Calu3 (cell line): Measurements from ENCODE around the gene ZNF710. TPM values are rescaled to one million over a fixed set of nuclear protein-coding genes. Genes with fewer than 3 reads are reported as not detected.

ENCODE experiments used
- BruUV-seq: library from RNA; stranded (reverse); fragments of 400-500 nt; replicated peaks from 2 replicates; lab custom pipeline; 2021; lab: Mats Ljungman, UMichigan
- CTCF ChIA-PET: fragments of 300-600 bp; sonication (Branson Sonifier 250); formaldehyde crosslinking; loops from one replicate; lab custom pipeline; 2022; ENCODE audit warnings: antibody characterized with exemption; lab: Charles Lee
- DNase-seq: peaks from one replicate; pipeline ENCODE4 v3.0.0; 2022
- H3K27ac Mint-ChIP-seq: one replicate; pipeline ENCODE4 v1.8.0; 2022; ENCODE audit warnings: mixed read lengths; ENCODE audit not compliant: unreplicated experiment
- H3K27me3 Mint-ChIP-seq: one replicate; pipeline ENCODE4 v1.8.0; 2022; ENCODE audit warnings: mixed read lengths; ENCODE audit not compliant: unreplicated experiment
- H3K36me3 Mint-ChIP-seq: one replicate; pipeline ENCODE4 v1.8.0; 2022; ENCODE audit warnings: mild to moderate bottlenecking, moderate library complexity, mixed read lengths; ENCODE audit not compliant: insufficient read depth, unreplicated experiment
- H3K4me1 Mint-ChIP-seq: one replicate; pipeline ENCODE4 v1.8.0; 2022; ENCODE audit warnings: mild to moderate bottlenecking, low read depth, mixed read lengths; ENCODE audit not compliant: unreplicated experiment
- H3K4me3 Mint-ChIP-seq: one replicate; pipeline ENCODE4 v1.8.0; 2022; ENCODE audit warnings: mild to moderate bottlenecking, low read depth, moderate library complexity, mixed read lengths; ENCODE audit not compliant: unreplicated experiment
- H3K9me3 Mint-ChIP-seq: one replicate; pipeline ENCODE4 v1.8.0; 2022; ENCODE audit warnings: low read depth, mixed read lengths; ENCODE audit not compliant: unreplicated experiment
- intact Hi-C: fragments of 100-400 bp; cut with micrococcal nuclease; formaldehyde crosslinking; loops from one replicate; pipeline ENCODE4 v1.10.0; 2022; ENCODE audit not compliant: unreplicated experiment
- total RNA-seq: library from RNA; stranded (reverse); gene quantifications from 2 replicates; pipeline ENCODE4 v1.2.3, GENCODE V29; 2022
- TF ChIP-seq, protein P1 (sequence below): fragments of 200-600 bp; IDR thresholded peaks from one replicate; pipeline ENCODE4 v1.8.0; 2022; ENCODE audit warnings: antibody characterized with exemption; ENCODE audit not compliant: unreplicated experiment

ZNF710 gene
- total RNA-seq, 1 experiment from 2014 or later: 15.4 TPM

DNA sequence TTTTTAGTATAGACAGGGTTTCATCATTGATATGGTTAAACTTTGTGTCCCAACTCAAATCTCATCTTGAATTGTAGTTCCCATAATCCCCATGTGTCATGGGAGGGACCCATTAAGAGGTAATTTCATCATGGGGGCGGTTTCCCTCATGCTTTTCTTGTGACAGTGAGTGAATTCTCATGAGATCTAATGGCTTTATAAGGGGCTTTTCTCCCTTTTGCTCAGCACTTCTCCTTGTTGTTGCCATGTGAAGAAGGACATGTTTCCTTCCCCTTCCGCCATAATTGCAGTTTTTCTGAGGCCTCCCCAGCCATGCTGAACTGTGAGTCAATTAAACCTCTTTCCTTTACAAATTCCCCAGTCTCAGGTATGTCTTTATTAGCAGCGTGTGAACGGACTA lies 20.2 kb upstream of the ZNF710 start:
- intact Hi-C loops: no loop called here
- Mint-ChIP-seq H3K36me3 (peaks cover 5% of the 10 kb centered on the region), H3K9me3 (peaks cover 3% of the 10 kb centered on the region), H3K4me1 (no peaks in the 10 kb centered on the region), H3K27me3 (peaks cover 35% of the 10 kb centered on the region), H3K27ac (no peak overlapping the region), H3K4me3 (no peak overlapping the region)
- TF ChIP-seq, protein P1, sequence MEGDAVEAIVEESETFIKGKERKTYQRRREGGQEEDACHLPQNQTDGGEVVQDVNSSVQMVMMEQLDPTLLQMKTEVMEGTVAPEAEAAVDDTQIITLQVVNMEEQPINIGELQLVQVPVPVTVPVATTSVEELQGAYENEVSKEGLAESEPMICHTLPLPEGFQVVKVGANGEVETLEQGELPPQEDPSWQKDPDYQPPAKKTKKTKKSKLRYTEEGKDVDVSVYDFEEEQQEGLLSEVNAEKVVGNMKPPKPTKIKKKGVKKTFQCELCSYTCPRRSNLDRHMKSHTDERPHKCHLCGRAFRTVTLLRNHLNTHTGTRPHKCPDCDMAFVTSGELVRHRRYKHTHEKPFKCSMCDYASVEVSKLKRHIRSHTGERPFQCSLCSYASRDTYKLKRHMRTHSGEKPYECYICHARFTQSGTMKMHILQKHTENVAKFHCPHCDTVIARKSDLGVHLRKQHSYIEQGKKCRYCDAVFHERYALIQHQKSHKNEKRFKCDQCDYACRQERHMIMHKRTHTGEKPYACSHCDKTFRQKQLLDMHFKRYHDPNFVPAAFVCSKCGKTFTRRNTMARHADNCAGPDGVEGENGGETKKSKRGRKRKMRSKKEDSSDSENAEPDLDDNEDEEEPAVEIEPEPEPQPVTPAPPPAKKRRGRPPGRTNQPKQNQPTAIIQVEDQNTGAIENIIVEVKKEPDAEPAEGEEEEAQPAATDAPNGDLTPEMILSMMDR: no peak
- no TSS peak for BruUV-seq
- CTCF ChIA-PET: no interaction called here
- DNase-seq: no peak

- CTCF ChIA-PET: interaction anchor here (0.7 kb wide), 1 partner anchor 222 kb away, joined by 5 read pairs; no protein-coding TSS in a partner anchor
- DNase-seq: no peak
- H3K4me1 Mint-ChIP-seq: no peaks in the 10 kb centered on the region
These were observed 18.6 kb upstream of the ZNF710 start for GRCh38 chr15:89982315-89983055.

GRCh38 chr15:89984001-89984400 lies 17.1 kb upstream of the ZNF710 start:
- no peak for DNase-seq
- peaks cover 3% of the 10 kb centered on the region for H3K9me3 Mint-ChIP-seq
- no TSS peak for BruUV-seq
- no peaks in the 10 kb centered on the region for H3K36me3 Mint-ChIP-seq
- intact Hi-C loops: no loop called here
- TF ChIP-seq, protein P1: no peak
- no peak overlapping the region for H3K27ac Mint-ChIP-seq
- H3K4me1 Mint-ChIP-seq: no peaks in the 10 kb centered on the region
- CTCF ChIA-PET: interaction anchor here (0.7 to 1.4 kb wide), 2 partner anchors 13 to 576 kb away, joined by 3 to 4 read pairs; no protein-coding TSS in a partner anchor
- H3K4me3 Mint-ChIP-seq: no peak overlapping the region
- H3K27me3 Mint-ChIP-seq: peaks cover 30% of the 10 kb centered on the region

More at GRCh38 chr15:89982315-89983055, 18.6 kb upstream of the ZNF710 start:
- no peak overlapping the region for H3K4me3 Mint-ChIP-seq
- H3K27ac Mint-ChIP-seq: no peak overlapping the region
- peaks cover 3% of the 10 kb centered on the region for H3K9me3 Mint-ChIP-seq
- TF ChIP-seq, protein P1: no peak
- intact Hi-C loops: no loop called here
- H3K27me3 Mint-ChIP-seq: peaks cover 30% of the 10 kb centered on the region
- no TSS peak for BruUV-seq
- H3K36me3 Mint-ChIP-seq: peaks cover 5% of the 10 kb centered on the region

DNA sequence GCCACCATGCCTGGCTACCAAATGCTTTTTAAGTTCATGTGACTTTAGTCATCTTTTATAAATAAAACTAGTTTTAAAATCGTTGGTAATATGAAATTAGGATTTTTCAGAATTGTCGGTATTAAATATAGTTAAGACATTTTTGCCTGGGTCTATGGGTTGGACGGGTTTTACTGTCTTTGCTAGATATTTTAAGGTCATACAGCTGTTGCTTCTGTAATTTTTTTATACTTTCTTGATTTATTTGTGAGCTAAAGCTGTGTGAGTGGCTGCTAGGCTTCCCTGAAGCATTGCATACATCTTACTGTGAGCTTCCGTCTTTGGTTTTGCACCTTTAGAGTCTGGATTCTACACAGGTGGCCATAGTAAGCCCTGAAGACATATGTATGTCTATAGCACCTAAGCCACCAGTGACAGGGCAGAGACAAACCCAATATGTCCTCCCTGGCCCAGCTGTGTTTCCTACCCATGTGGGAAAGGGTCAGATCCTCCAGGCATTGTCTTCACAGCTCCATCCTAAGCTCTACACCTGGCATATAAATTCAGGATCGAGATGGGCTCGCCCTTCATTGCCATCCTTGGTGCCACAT lies 16.6 kb upstream of the ZNF710 start:
- Mint-ChIP-seq H3K36me3 (no peaks in the 10 kb centered on the region), H3K27ac (no peak overlapping the region), H3K4me3 (no peak overlapping the region), H3K4me1 (no peaks in the 10 kb centered on the region), H3K27me3 (peaks cover 30% of the 10 kb centered on the region), H3K9me3 (peaks cover 3% of the 10 kb centered on the region)
- CTCF ChIA-PET: interaction anchor here (0.6 to 1.4 kb wide), 3 partner anchors 13 to 1009 kb away, joined by 3 to 4 read pairs (median 4); no protein-coding TSS in a partner anchor
- TF ChIP-seq, protein P1: no peak
- BruUV-seq: no TSS peak
- intact Hi-C loops: no loop called here
- DNase-seq: no peak
